Skeletal muscle satellite cell (primary cell): Measurements from ENCODE around the gene CPLX1.
A peak's percentile ranks its signal among the peaks of the same experiment; 100 is the strongest.
"Not testable (repeated sequence)": the region's sequence is repeated elsewhere in the genome, so short reads cannot be mapped to it uniquely, and the experiment has no call there.

Experiments
- H3K27me3 ChIP-seq: 2 replicates; pipeline ENCODE4 v1.7.0; 2013; ENCODE audit warnings: low read length; ENCODE audit not compliant: control insufficient read depth, insufficient read depth
- H3K36me3 ChIP-seq: 2 replicates; pipeline ENCODE4 v1.7.0; 2013; ENCODE audit warnings: mild to moderate bottlenecking, control low read depth, low read length; ENCODE audit not compliant: insufficient read depth
- H3K4me1 ChIP-seq: 2 replicates; pipeline ENCODE4 v1.7.0; 2013; ENCODE audit warnings: low read length; ENCODE audit not compliant: control insufficient read depth, insufficient read depth
- H3K4me2 ChIP-seq: 2 replicates; pipeline ENCODE4 v1.7.0; 2013; ENCODE audit warnings: mild to moderate bottlenecking, low read length
- H3K4me3 ChIP-seq: 2 replicates; pipeline ENCODE4 v1.7.0; 2013; ENCODE audit warnings: low read length
- H3K9ac ChIP-seq: 2 replicates; pipeline ENCODE4 v1.7.0; 2013; ENCODE audit warnings: mild to moderate bottlenecking, low read depth, low read length, moderate library complexity
- H3K9me3 ChIP-seq: replicated peaks from 2 replicates; pipeline ENCODE4 v1.7.0; 2013; ENCODE audit warnings: mild to moderate bottlenecking, control low read depth, low read length

Gene CPLX1

DNA sequence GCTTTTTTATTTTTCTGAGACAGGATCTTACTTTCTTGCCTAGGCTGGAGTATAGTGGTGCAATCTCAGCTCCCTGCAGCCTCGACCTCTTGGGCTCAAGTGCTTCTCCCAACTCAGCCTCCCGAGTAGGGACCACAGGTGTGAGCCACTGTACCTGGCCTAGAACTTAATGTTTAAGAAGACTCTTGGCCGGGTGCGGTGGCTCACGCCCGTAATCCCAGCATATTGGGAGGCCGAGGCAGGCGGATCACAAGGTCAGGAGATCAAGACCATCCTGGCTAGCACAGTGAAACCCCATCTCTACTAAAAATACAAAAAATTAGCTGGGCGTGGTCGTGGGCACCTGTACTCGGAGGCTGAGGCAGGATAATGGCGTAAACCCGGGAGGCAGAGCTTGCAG is 72.7 kb downstream of the CPLX1 start:
- H3K4me2 ChIP-seq, H3K4me3 ChIP-seq, H3K9me3 ChIP-seq, H3K9ac ChIP-seq, H3K27me3 ChIP-seq: not testable (repeated sequence)
- Histone ChIP-seq H3K4me1 (peaks cover 41% of the 10 kb centered on the region), H3K36me3 (peaks cover 58% of the 10 kb centered on the region)

- Histone ChIP-seq H3K36me3 (peaks cover 62% of the 10 kb centered on the region), H3K9ac (peak overlapping the region; percentile 45), H3K4me2 (peak overlapping the region; percentile 79), H3K9me3 (no peaks in the 10 kb centered on the region), H3K4me3 (peak overlapping the region; percentile 51), H3K27me3 (no peaks in the 10 kb centered on the region), H3K4me1 (peaks cover 41% of the 10 kb centered on the region)
Observed at GRCh38 chr4:752196-752861, 73.6 kb downstream of the CPLX1 start.

- peak overlapping the region; percentile 51 for H3K4me3 ChIP-seq
- H3K4me1 ChIP-seq = peaks cover 41% of the 10 kb centered on the region
- H3K27me3 ChIP-seq = no peaks in the 10 kb centered on the region
- H3K36me3 ChIP-seq = peaks cover 56% of the 10 kb centered on the region
- H3K9me3 ChIP-seq = no peaks in the 10 kb centered on the region
- H3K4me2 ChIP-seq = peak overlapping the region; percentile 79
- peak overlapping the region; percentile 45 for H3K9ac ChIP-seq
Observed at GRCh38 chr4:751676-752075, 74.3 kb downstream of the CPLX1 start.

GRCh38 chr4:749698-750666 is 75.9 kb downstream of the CPLX1 start:
- H3K4me1 ChIP-seq = peaks cover 41% of the 10 kb centered on the region

GRCh38 chr4:748461-748860 is 77.5 kb downstream of the CPLX1 start:
- Histone ChIP-seq H3K4me3 (no peak overlapping the region), H3K9me3 (no peaks in the 10 kb centered on the region), H3K36me3 (peaks cover 37% of the 10 kb centered on the region), H3K27me3 (no peaks in the 10 kb centered on the region), H3K4me1 (peaks cover 51% of the 10 kb centered on the region), H3K4me2 (no peak overlapping the region), H3K9ac (no peak overlapping the region)

More at GRCh38 chr4:749698-750666, 75.9 kb downstream of the CPLX1 start:
- Histone ChIP-seq H3K4me3 (peak overlapping the region; percentile 49), H3K4me2 (peak overlapping the region; percentile 69), H3K27me3 (no peaks in the 10 kb centered on the region), H3K9ac (peak overlapping the region; percentile 56), H3K9me3 (no peaks in the 10 kb centered on the region), H3K36me3 (peaks cover 47% of the 10 kb centered on the region)

DNA sequence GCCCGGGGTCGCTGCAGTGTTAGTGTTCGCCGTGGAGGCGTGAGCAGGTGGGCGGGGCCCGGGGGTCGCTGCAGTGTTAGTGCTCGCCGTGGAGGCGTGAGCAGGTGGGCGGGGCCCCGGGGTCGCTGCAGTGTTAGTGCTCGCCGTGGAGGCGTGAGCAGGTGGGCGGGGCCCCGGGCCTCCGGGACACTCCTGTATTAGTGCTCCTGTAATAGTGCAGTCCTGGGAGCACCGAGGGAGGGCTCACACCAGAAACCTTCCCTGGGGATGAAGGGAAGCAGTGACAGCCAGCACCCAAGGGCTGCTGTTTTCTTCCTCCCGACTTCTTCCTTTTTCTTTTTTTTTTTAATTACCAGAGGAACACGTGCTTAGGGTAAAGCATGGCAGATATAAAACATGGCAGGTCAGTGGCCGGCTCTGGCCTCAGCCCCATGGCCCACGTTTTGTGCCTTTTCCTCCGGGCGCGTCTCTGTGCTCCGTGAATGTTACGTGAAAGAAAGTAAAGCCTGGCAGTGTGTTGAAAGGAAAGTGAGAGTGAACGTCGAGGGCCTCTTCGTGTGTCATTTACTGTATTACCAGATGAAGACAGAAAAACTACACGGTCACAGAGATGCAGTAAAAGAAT is 78.3 kb downstream of the CPLX1 start:
- Histone ChIP-seq H3K4me2 (no peak overlapping the region), H3K4me3 (no peak overlapping the region), H3K4me1 (peaks cover 54% of the 10 kb centered on the region), H3K9me3 (no peaks in the 10 kb centered on the region), H3K27me3 (no peaks in the 10 kb centered on the region), H3K36me3 (peaks cover 31% of the 10 kb centered on the region), H3K9ac (no peak overlapping the region)

DNA sequence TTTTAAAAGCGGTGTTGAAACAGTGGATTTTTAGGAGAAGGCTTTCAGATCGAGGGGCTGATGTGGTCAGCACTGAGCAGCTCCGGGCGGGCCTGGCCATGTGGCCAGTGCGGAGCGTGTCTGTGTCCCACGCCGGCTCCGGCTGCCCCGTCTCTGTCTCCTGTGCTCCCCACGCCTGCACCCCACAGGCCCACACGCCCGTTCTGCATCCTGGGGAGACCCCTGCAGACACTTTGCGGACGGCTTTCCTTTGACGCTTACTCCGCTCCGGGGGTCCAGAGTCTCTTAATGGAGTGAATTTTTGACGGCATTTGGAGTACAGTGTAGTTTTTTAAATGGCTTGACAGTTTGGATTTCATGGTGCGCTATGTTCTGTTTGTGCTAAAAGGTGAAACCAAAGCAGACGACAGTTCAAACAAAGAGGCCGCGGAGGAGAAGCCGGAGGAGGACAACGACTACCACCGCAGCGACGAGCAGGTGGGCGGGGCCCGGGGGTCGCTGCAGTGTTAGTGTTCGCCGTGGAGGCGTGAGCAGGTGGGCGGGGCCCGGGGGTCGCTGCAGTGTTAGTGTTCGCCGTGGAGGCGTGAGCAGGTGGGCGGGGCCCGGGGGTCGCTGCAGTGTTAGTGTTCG is 81.6 kb downstream of the CPLX1 start:
- Histone ChIP-seq H3K27me3 (no peaks in the 10 kb centered on the region), H3K36me3 (peaks cover 31% of the 10 kb centered on the region), H3K4me3 (no peak overlapping the region), H3K4me1 (peaks cover 45% of the 10 kb centered on the region), H3K9ac (peak overlapping the region; percentile 3), H3K9me3 (no peaks in the 10 kb centered on the region), H3K4me2 (no peak overlapping the region)

DNA sequence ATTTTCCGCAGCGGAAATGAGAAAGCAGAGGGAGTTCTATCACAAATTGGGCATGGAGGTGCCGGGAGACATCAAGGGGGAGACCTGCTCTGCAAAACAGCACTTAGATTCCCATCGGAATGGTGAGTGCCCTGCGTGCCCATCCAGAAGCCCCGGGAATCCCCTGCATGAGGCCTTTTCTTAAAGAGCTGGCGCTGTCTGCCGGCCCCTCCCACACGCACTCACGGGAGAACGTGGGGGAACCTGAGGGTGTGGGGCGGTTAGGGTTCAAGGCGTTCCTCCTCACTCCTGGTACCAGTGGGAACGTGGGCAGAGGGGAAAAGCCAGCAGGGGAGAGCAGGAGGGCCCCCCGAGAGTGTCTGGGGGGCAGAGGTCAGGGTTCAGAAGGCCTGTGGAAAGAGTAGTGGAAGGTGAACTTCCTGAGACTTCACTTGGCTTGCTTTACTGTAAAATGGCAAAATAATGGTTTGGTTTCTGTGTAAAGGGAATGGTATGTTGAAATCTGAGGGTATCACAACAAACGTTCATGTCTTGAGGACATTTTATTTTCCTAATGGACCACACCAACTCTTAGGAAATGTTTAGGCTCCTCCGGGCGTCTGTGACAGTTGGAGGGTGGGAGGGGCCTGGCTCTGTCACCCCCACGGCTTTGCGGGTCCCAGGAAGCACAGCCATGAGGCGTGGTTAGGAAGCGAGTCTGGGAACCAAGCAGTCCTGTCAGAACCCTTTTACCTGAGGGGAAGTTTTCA is 82.3 kb downstream of the CPLX1 start:
- Histone ChIP-seq H3K4me2 (no peak overlapping the region), H3K27me3 (no peaks in the 10 kb centered on the region), H3K9me3 (no peaks in the 10 kb centered on the region), H3K4me1 (peaks cover 42% of the 10 kb centered on the region), H3K9ac (no peak overlapping the region), H3K36me3 (peaks cover 35% of the 10 kb centered on the region), H3K4me3 (no peak overlapping the region)

- Histone ChIP-seq H3K27me3 (no peaks in the 10 kb centered on the region), H3K4me2 (no peak overlapping the region), H3K4me1 (peaks cover 42% of the 10 kb centered on the region), H3K36me3 (peaks cover 31% of the 10 kb centered on the region), H3K9ac (no peak overlapping the region), H3K9me3 (no peaks in the 10 kb centered on the region), H3K4me3 (no peak overlapping the region)
Observed at GRCh38 chr4:742742-743311, 83.1 kb downstream of the CPLX1 start.

GRCh38 chr4:742096-742741 is 83.7 kb downstream of the CPLX1 start:
- H3K27me3 ChIP-seq = no peaks in the 10 kb centered on the region
- H3K9me3 ChIP-seq = no peaks in the 10 kb centered on the region
- H3K4me2 ChIP-seq = no peak overlapping the region
- H3K4me1 ChIP-seq = peaks cover 42% of the 10 kb centered on the region
- no peak overlapping the region for H3K9ac ChIP-seq
- H3K36me3 ChIP-seq = peaks cover 33% of the 10 kb centered on the region
- no peak overlapping the region for H3K4me3 ChIP-seq
